ENCODE measurements around the gene TSPAN18.

GRCh38 chr11:44886790-44887140 lies 160.0 kb downstream of the TSPAN18 start:
- TF ChIP-seq CTCF (conservative IDR thresholded peaks at IDR 0.05; ENCODE audit: low read length) (no peak), EZH2phosphoT487 (IDR thresholded peaks at IDR 0.05; ENCODE audit: borderline replicate concordance, low read depth, low read length) (no peak)
